Neural progenitor cell (in vitro differentiated cells): Measurements from ENCODE around the gene GPR158.

Experiments used
- CTCF ChIP-seq: fragments of 200-600 bp; sonication (generic); IDR thresholded peaks from 2 replicates; pipeline ENCODE4 v1.5.1; 2017; ENCODE audit warnings: antibody characterized with exemption, mild to moderate bottlenecking
- EZH2 ChIP-seq: fragments of 200-600 bp; sonication (generic); IDR thresholded peaks from 2 replicates; pipeline ENCODE4 v1.6.1; 2017; ENCODE audit warnings: antibody characterized with exemption, mild to moderate bottlenecking, moderate library complexity
- EZH2phosphoT487 ChIP-seq: fragments of 200-600 bp; sonication (generic); IDR thresholded peaks from 2 replicates; pipeline ENCODE4 v1.6.1; 2017; ENCODE audit warnings: antibody characterized with exemption

DNA sequence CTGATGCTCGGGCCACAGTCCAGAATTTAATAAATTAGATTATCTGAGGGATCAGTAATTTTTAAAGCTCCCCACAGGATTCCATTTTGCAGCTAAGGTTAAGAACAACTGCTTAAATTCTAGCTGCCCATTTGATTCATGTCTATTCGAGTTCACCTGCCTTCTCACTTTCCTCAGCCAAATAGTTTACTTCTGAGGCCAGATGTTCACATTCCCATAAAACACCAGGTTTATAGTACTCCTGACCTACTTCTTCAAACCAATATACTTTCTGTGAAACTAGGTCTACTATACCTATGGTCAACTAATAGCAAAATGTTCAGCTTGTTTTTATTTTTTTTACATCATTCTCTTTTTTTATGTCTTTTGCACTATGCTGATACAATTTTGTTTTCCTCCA is 86.3 kb downstream of the GPR158 start:
- TF ChIP-seq CTCF (no peak), EZH2phosphoT487 (no peak), EZH2 (no peak)
